Tibial artery (tissue), 4 donors: ENCODE data around the gene PHACTR1.

Experiments
- DNase-seq, 2 donors: peaks; one replicate each; pipeline ENCODE4 v3.0.0-alpha.2; 2019
- H3K27ac ChIP-seq, 2 donors: fragments of 200-600 bp; sonication (generic) in 1 of 2; 1 replicate in 1 of 2; 2 replicates in 1 of 2; pipeline ENCODE4 v1.5.1; 2018 to 2019; ENCODE audit warnings: mild to moderate bottlenecking in 1 of 2
- H3K27me3 ChIP-seq, 2 donors: fragments of 200-600 bp; sonication (generic) in 1 of 2; one replicate each; pipeline versions ENCODE4 v1.5.1 to v1.6.0; 2016 to 2019
- H3K36me3 ChIP-seq, 3 donors: fragments of 200-600 bp; sonication (generic) in 2 of 3; one replicate each; pipeline ENCODE4 v1.5.1; 2016 to 2019; ENCODE audit warnings: mild to moderate bottlenecking in 2 of 3
- H3K4me1 ChIP-seq, 4 donors: fragments of 200-600 bp; sonication (generic) in 2 of 4; 1 replicate in 3 of 4; 2 replicates in 1 of 4; pipeline ENCODE4 v1.5.1; 2016 to 2019
- H3K4me3 ChIP-seq, 2 donors: fragments of 200-600 bp; sonication (generic) in 1 of 2; 1 replicate in 1 of 2; 2 replicates in 1 of 2; pipeline ENCODE4 v1.5.1; 2018 to 2019; ENCODE audit warnings: mild to moderate bottlenecking in 2 of 2
- H3K9me3 ChIP-seq, 3 donors: fragments of 200-600 bp; sonication (generic) in 1 of 3; one replicate each; pipeline ENCODE4 v1.5.1; 2016 to 2019
- CTCF ChIP-seq, 2 experiments: fragments of 200-600 bp in 1 of 2; fragments of 450-650 bp in 1 of 2; IDR thresholded peaks; one replicate each; pipeline ENCODE4 v1.5.1; 2017 to 2019; ENCODE audit warnings: antibody characterized with exemption in 2 of 2, mild to moderate bottlenecking in 1 of 2, moderate library complexity in 1 of 2
- intact Hi-C: fragments of 100-400 bp; cut with DNase I; formaldehyde crosslinking; loops from one replicate; pipeline ENCODE4 v1.15.0; 2023; ENCODE audit warnings: low total_unique reads

Gene PHACTR1

GRCh38 chr6:12844284-12845223 is 128.0 kb downstream of the PHACTR1 start:
- no peak overlapping the region for H3K27ac ChIP-seq
- intact Hi-C loops, result no loop called here
- no peaks in the 10 kb centered on the region for H3K9me3 ChIP-seq
- no peaks in the 10 kb centered on the region for H3K36me3 ChIP-seq
- H3K4me3 ChIP-seq, result no peak overlapping the region
- H3K4me1 ChIP-seq, result no peaks in the 10 kb centered on the region
- DNase-seq, result no peak
- H3K27me3 ChIP-seq, result no peaks in the 10 kb centered on the region
- peak; percentile 40 to 42 for TF ChIP-seq CTCF (IDR thresholded peaks at IDR 0.05)

DNA sequence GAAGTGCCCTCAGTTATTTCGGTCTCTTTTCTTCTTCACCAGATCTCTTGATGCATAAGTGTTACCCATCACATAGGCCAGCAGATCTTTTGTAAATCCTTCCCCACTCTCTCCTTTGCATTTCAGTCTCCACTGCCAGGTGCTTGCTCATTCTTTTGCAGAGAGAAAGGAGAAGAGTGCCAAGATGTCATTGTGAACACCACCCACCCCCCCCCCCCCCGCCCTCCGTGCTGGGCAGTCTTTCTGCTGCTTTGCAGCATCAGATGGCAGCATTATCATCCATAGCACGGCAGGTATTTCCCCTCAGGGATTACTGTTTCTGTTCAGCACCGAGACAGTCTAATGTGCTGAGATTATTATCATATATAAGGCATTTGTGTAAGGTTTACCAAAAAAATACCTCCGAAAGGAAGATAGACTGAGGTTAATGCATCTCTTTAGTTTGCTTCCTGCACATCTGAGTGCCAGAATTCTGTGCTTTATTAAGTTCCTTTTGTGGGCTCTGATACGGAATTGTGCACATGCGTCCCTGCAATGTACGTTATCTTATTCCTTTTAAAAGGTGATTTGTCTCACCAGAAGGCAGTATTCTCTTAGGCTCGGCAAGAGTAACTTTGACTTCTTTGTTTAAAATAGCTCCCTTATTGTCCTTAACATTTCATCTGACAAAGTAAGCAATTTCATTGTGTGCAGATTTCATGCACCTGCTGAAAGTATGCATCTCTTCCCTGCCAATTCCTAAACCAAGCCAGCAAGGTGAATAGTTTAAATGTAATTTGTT is 128.8 kb downstream of the PHACTR1 start:
- no peaks in the 10 kb centered on the region for H3K27me3 ChIP-seq
- no peak overlapping the region for H3K4me3 ChIP-seq
- intact Hi-C loops, result no loop called here
- no peak overlapping the region for H3K27ac ChIP-seq
- DNase-seq, result no peak
- no peak for TF ChIP-seq CTCF (IDR thresholded peaks at IDR 0.05)
- no peaks in the 10 kb centered on the region for H3K9me3 ChIP-seq
- no peaks in the 10 kb centered on the region for H3K36me3 ChIP-seq
- no peaks in the 10 kb centered on the region for H3K4me1 ChIP-seq

GRCh38 chr6:12848964-12849808 is 132.6 kb downstream of the PHACTR1 start:
- H3K27me3 ChIP-seq, result peaks cover 0 to 2% of the 10 kb centered on the region in 2 donors
- DNase-seq, result no peak
- no peak overlapping the region for H3K27ac ChIP-seq
- no peaks in the 10 kb centered on the region for H3K9me3 ChIP-seq
- intact Hi-C loops, result no loop called here
- no peak overlapping the region for H3K4me3 ChIP-seq
- TF ChIP-seq CTCF (IDR thresholded peaks at IDR 0.05), result no peak
- H3K4me1 ChIP-seq, result no peaks in the 10 kb centered on the region
- no peaks in the 10 kb centered on the region for H3K36me3 ChIP-seq

DNA sequence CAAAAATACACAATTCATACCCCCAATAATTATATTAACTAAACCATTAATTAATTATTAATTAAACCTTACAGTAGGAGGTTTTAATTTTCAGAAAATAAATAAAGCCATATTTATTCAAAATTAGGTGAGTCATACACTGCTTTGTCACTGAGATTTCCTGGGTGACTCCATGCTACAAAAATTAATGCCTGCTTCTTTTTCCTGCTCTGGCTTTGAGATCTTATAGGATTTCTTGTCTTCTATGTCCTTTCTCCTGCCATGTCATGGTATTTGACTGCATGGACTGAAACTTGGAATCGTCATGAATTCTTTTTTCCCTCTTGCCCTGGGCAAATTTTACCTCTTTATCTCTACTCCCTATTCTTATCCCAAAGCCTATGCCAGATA is 133.2 kb downstream of the PHACTR1 start:
- H3K36me3 ChIP-seq, result no peaks in the 10 kb centered on the region
- no peak for TF ChIP-seq CTCF (IDR thresholded peaks at IDR 0.05)
- no peaks in the 10 kb centered on the region for H3K4me1 ChIP-seq
- H3K27me3 ChIP-seq, result peaks cover 0 to 2% of the 10 kb centered on the region in 2 donors
- intact Hi-C loops, result no loop called here
- H3K27ac ChIP-seq, result no peak overlapping the region
- no peak overlapping the region for H3K4me3 ChIP-seq
- no peak for DNase-seq
- H3K9me3 ChIP-seq, result no peaks in the 10 kb centered on the region

- Histone ChIP-seq H3K4me3 (no peak overlapping the region), H3K9me3 (no peaks in the 10 kb centered on the region), H3K27me3 (peaks cover 0 to 2% of the 10 kb centered on the region in 2 donors), H3K4me1 (no peaks in the 10 kb centered on the region), H3K27ac (no peak overlapping the region), H3K36me3 (no peaks in the 10 kb centered on the region)
- no peak for DNase-seq
- intact Hi-C loops, result no loop called here
- no peak for TF ChIP-seq CTCF (IDR thresholded peaks at IDR 0.05)
Observed at GRCh38 chr6:12851123-12851695, 134.6 kb downstream of the PHACTR1 start.
